HFFc6 (cell line): ENCODE data around the gene BTNL2. TPM values are rescaled to one million over a fixed set of nuclear protein-coding genes. Genes with fewer than 3 reads are reported as not detected.

ENCODE experiments used
- DNase-seq: peaks from one replicate; pipeline ENCODE4 v3.0.0-alpha.2; 2018
- H3K27ac Mint-ChIP-seq: 2 replicates; pipeline ENCODE4 v1.8.0; 2020; ENCODE audit warnings: mild to moderate bottlenecking, mixed read lengths
- H3K27me3 Mint-ChIP-seq: 2 replicates; pipeline ENCODE4 v1.8.0; 2021; ENCODE audit warnings: mild to moderate bottlenecking, moderate library complexity, mixed read lengths; ENCODE audit not compliant: insufficient read depth
- H3K36me3 Mint-ChIP-seq: 2 replicates; pipeline ENCODE4 v1.8.0; 2021; ENCODE audit warnings: low read depth, mixed read lengths
- H3K4me1 Mint-ChIP-seq: 2 replicates; pipeline ENCODE4 v1.8.0; 2020; ENCODE audit warnings: low read depth, mixed read lengths
- H3K4me3 Mint-ChIP-seq: 2 replicates; pipeline ENCODE4 v1.8.0; 2020; ENCODE audit warnings: mild to moderate bottlenecking, moderate library complexity, mixed read lengths
- H3K9me3 Mint-ChIP-seq: 2 replicates; pipeline ENCODE4 v1.8.0; 2020; ENCODE audit warnings: mild to moderate bottlenecking, mixed read lengths
- CTCF ChIP-seq: fragments of 200-600 bp; sonication (generic); IDR thresholded peaks from 2 replicates; pipeline ENCODE4 v1.5.0; 2021; ENCODE audit warnings: antibody characterized with exemption, mild to moderate bottlenecking
- total RNA-seq, 6 experiments: library from RNA; stranded (reverse); fragmentation: NEBNext Ultra II Directional; extraction: Animal tissue kit (Norgen Biotek cat#: 25700); gene quantifications; 2 replicates in 1 of 6; 3 replicates in 5 of 6; pipeline ENCODE4 v1.2.3, GENCODE V29; 2021

BTNL2 gene
- total RNA-seq, 6 experiments from 2014 or later = not detected

- Mint-ChIP-seq H3K27me3 (peaks cover 4% of the 10 kb centered on the region), H3K9me3 (no peaks in the 10 kb centered on the region), H3K4me1 (peaks cover 7% of the 10 kb centered on the region; the same call in 1 of the 2 replicates), H3K4me3 (no peak overlapping the region), H3K27ac (no peak overlapping the region), H3K36me3 (no peaks in the 10 kb centered on the region)
- no peak for DNase-seq
- TF ChIP-seq CTCF = no peak
Measured at GRCh38 chr6:32427218-32427617, 20.2 kb upstream of the BTNL2 start.

- Mint-ChIP-seq H3K4me1 (peaks cover 7% of the 10 kb centered on the region; the same call in 1 of the 2 replicates), H3K27me3 (peaks cover 4% of the 10 kb centered on the region), H3K27ac (no peak overlapping the region), H3K9me3 (no peaks in the 10 kb centered on the region), H3K36me3 (no peaks in the 10 kb centered on the region), H3K4me3 (no peak overlapping the region)
- TF ChIP-seq CTCF = no peak
- DNase-seq = no peak
Measured at GRCh38 chr6:32426338-32426737, 19.4 kb upstream of the BTNL2 start.

- no peak for TF ChIP-seq CTCF
- Mint-ChIP-seq H3K4me1 (peaks cover 7% of the 10 kb centered on the region; the same call in 1 of the 2 replicates), H3K27ac (no peak overlapping the region), H3K4me3 (no peak overlapping the region), H3K9me3 (no peaks in the 10 kb centered on the region), H3K36me3 (no peaks in the 10 kb centered on the region), H3K27me3 (peaks cover 9% of the 10 kb centered on the region)
- peak; percentile 9 for DNase-seq
Measured at GRCh38 chr6:32424589-32425300, 17.8 kb upstream of the BTNL2 start.

- no peaks in the 10 kb centered on the region for H3K36me3 Mint-ChIP-seq
- H3K4me3 Mint-ChIP-seq = peak overlapping the region; percentile 77
- no peak overlapping the region for H3K27ac Mint-ChIP-seq
- H3K9me3 Mint-ChIP-seq = no peaks in the 10 kb centered on the region
- H3K27me3 Mint-ChIP-seq = peaks cover 36% of the 10 kb centered on the region
- H3K4me1 Mint-ChIP-seq = peaks cover 10% of the 10 kb centered on the region
- DNase-seq = no peak
- no peak for TF ChIP-seq CTCF
Measured at GRCh38 chr6:32416036-32416435, 9.1 kb upstream of the BTNL2 start.

GRCh38 chr6:32415521-32416019 lies 8.6 kb upstream of the BTNL2 start:
- H3K4me1 Mint-ChIP-seq = peaks cover 10% of the 10 kb centered on the region
- DNase-seq = peak; percentile 52
- peak overlapping the region; percentile 77 for H3K4me3 Mint-ChIP-seq

More at GRCh38 chr6:32415521-32416019, 8.6 kb upstream of the BTNL2 start:
- no peaks in the 10 kb centered on the region for H3K36me3 Mint-ChIP-seq
- H3K27me3 Mint-ChIP-seq = peaks cover 35% of the 10 kb centered on the region
- TF ChIP-seq CTCF = peak; percentile 96
- H3K9me3 Mint-ChIP-seq = no peaks in the 10 kb centered on the region
- no peak overlapping the region for H3K27ac Mint-ChIP-seq
